ENCODE measurements around the gene C1orf35. TPM values are rescaled to one million over a fixed set of nuclear protein-coding genes. Genes with fewer than 3 reads are reported as not detected.

Gene C1orf35
- total RNA-seq, 2 donors from 2014 or later: 20.9 to 21.6 TPM

- Mint-ChIP-seq H3K4me3 (no peak overlapping the region), H3K36me3 (ENCODE audit: low read depth) (no peaks in the 10 kb centered on the region), H3K27me3 (no peaks in the 10 kb centered on the region), H3K4me1 (peaks cover 8% of the 10 kb centered on the region), H3K27ac (peak overlapping the region; percentile 85)
- DNase-seq (no peak), ATAC-seq (no peak)
- H3K9me3 ChIP-seq (ENCODE audit: control insufficient read depth, low read length, poor library complexity, severe bottlenecking): no peaks in the 10 kb centered on the region
These were observed 7.4 kb upstream of the C1orf35 start for GRCh38 chr1:228110556-228110955.

DNA sequence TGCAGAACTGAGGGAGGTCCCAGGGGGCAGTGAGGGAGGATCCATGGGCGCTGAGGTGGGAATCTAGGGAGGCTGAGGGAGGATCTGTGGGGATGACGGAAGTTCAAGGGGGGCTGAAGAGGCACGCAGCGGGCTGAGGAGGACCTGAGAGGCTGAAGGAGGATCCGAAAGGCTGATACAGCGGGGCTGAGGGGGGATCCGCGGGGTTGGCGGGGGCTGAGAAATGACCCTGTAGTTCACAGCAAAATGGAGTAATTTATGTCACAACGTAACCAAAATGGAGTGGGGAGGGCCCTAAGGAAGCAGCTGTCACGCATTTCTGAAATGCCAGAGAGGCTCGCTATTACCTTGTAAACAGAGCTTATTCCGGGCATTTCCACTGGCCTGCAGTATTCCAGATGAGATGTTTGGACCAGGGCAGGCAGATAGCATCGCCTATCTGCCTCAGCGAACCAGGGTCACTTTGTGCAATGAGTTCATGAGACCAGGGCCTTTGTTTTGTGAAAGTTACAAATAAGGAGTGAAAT, 6.9 kb upstream of the C1orf35 start:
- Mint-ChIP-seq H3K27ac (peak overlapping the region; percentile 85), H3K36me3 (ENCODE audit: low read depth) (no peaks in the 10 kb centered on the region), H3K4me3 (peak overlapping the region; percentile 95), H3K4me1 (peaks cover 8% of the 10 kb centered on the region), H3K27me3 (no peaks in the 10 kb centered on the region)
- H3K9me3 ChIP-seq (ENCODE audit: control insufficient read depth, low read length, poor library complexity, severe bottlenecking): no peaks in the 10 kb centered on the region
- no peak for DNase-seq
- no peak for ATAC-seq

DNA sequence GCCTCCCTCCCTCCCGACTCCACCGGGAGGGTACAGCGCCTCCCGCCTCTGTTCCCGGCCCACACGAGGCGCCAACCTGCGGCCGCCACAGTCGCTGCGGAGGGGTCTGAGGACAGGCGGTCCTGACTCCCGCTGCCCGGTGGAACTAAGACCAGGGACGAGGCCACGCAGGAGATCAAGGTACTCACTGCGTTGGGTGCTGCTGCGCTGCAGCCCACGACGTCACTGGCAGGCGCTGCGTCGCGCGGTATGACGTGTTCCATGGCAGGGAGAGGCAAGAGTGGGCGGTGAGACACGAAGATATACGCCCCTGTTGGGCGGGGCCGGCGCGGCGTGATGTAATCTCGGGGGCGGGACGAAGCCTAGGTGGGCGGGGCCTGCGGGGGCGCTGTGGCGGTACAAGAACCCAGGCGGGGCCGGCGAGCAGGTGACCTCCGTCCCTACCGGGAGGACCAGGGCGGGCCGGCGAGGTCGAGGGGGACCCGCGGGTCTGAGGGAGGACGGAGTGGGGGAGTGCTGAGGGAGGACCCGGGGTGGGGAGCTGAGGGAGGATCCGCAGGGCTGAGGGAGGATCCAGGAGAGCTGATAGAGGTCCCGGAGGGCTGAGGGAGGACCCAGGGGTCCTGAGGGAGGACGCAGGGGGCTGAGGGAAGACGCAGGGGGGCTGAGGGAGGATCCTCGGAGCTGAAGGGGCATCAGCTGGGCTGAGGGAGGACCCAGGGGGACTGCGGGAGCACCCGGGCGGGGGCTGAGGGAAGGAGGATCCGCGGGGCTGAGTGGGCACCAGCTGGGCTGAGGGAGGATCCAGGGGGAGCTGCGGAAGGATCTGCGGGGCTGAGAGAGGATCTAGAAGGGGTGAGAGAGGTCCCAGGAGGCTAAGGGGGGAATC, 6.2 kb upstream of the C1orf35 start, which contains the start of gene MRPL55:
Gene MRPL55, minus strand, starts transcription at position 227 of the 889 bp plus-strand sequence. CDS start 1,039 bp downstream, outside the sequence.
- peak; percentile 97 for ATAC-seq
- Mint-ChIP-seq H3K36me3 (ENCODE audit: low read depth) (no peaks in the 10 kb centered on the region), H3K27me3 (no peaks in the 10 kb centered on the region), H3K4me1 (peaks cover 8% of the 10 kb centered on the region), H3K4me3 (peak within 1 kb of the TSS; percentile 95), H3K27ac (peak within 1 kb of the TSS; percentile 85)
- peak; percentile 98 to 99 (median 99) for DNase-seq
- no peaks in the 10 kb centered on the region for H3K9me3 ChIP-seq (ENCODE audit: control insufficient read depth, low read length, poor library complexity, severe bottlenecking)

- Mint-ChIP-seq H3K36me3 (ENCODE audit: low read depth) (no peaks in the 10 kb centered on the region), H3K27me3 (no peaks in the 10 kb centered on the region), H3K4me1 (peaks cover 8% of the 10 kb centered on the region), H3K27ac (peak overlapping the region; percentile 85), H3K4me3 (peak overlapping the region; percentile 95)
- ATAC-seq (no peak), DNase-seq (no peak)
- H3K9me3 ChIP-seq (ENCODE audit: control insufficient read depth, low read length, poor library complexity, severe bottlenecking): no peaks in the 10 kb centered on the region
These were observed 5.6 kb upstream of the C1orf35 start for GRCh38 chr1:228108742-228109072.

DNA sequence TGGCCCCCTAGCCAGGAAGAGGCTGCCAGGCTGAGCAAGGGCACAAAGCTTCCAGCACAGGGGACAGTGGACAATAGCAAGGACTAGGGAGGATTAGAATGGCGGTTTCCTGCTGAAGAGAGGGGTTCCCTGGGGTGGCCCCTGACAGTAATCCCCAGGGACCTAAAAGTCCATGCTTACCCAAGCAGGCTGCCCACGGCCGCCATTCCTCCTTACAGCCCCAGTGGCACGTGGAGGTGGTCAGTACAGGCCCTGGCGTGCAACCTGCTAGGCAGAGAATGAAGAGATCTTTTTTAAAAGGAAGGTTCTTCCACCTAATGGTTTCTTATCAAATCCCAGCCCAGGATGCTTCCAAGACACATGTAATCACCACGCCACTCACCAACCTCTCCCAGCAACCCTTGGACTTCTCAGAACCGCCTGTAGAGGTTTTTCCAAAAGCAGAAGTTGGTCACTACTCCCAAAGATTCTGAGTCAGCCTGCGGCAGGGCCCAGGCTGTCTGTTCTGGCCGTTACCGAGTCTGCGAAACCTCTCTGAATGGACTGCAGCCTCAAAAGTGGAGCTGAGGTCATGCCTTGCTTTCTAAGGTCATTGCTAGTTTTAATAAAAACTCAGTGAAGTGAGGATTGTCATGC, 5.0 kb upstream of the C1orf35 start:
- H3K9me3 ChIP-seq (ENCODE audit: control insufficient read depth, low read length, poor library complexity, severe bottlenecking): no peaks in the 10 kb centered on the region
- H3K27ac Mint-ChIP-seq: no peak overlapping the region
- DNase-seq: no peak
- H3K27me3 Mint-ChIP-seq: no peaks in the 10 kb centered on the region
- no peak for ATAC-seq
- peak overlapping the region; percentile 95 for H3K4me3 Mint-ChIP-seq
- H3K36me3 Mint-ChIP-seq (ENCODE audit: low read depth): no peaks in the 10 kb centered on the region
- H3K4me1 Mint-ChIP-seq: peaks cover 11% of the 10 kb centered on the region

GRCh38 chr1:228107636-228108035, 4.5 kb upstream of the C1orf35 start:
- Mint-ChIP-seq H3K27ac (peak overlapping the region; percentile 19), H3K27me3 (no peaks in the 10 kb centered on the region), H3K36me3 (ENCODE audit: low read depth) (no peaks in the 10 kb centered on the region), H3K4me3 (peak overlapping the region; percentile 95), H3K4me1 (peaks cover 12% of the 10 kb centered on the region)
- no peak for ATAC-seq
- DNase-seq: no peak
- no peaks in the 10 kb centered on the region for H3K9me3 ChIP-seq (ENCODE audit: control insufficient read depth, low read length, poor library complexity, severe bottlenecking)

DNA sequence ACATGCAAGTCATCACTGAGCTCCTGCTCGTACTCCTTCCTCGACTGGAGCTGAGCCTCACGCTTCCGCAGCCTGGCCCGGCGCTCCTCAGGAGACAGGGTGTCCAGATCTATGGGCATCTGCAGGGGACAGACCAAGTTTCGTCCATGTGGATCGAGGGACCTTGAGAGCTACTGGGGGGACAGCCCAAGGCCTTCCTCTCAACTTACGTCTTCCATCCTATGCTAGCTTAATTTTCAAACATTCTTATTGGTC, 3.6 kb upstream of the C1orf35 start:
- peaks cover 12% of the 10 kb centered on the region for H3K4me1 Mint-ChIP-seq
- no peak for ATAC-seq

GRCh38 chr1:228105996-228106799, 3.1 kb upstream of the C1orf35 start:
- Mint-ChIP-seq H3K4me3 (no peak overlapping the region), H3K27me3 (no peaks in the 10 kb centered on the region), H3K4me1 (peaks cover 17% of the 10 kb centered on the region), H3K27ac (no peak overlapping the region), H3K36me3 (ENCODE audit: low read depth) (no peaks in the 10 kb centered on the region)
- DNase-seq: no peak
- no peaks in the 10 kb centered on the region for H3K9me3 ChIP-seq (ENCODE audit: control insufficient read depth, low read length, poor library complexity, severe bottlenecking)
- ATAC-seq: no peak

More for the DNA sequence above, 3.6 kb upstream of the C1orf35 start:
- DNase-seq: no peak
- no peaks in the 10 kb centered on the region for H3K9me3 ChIP-seq (ENCODE audit: control insufficient read depth, low read length, poor library complexity, severe bottlenecking)
- H3K4me3 Mint-ChIP-seq: no peak overlapping the region
- no peaks in the 10 kb centered on the region for H3K27me3 Mint-ChIP-seq
- no peak overlapping the region for H3K27ac Mint-ChIP-seq
- H3K36me3 Mint-ChIP-seq (ENCODE audit: low read depth): no peaks in the 10 kb centered on the region

DNA sequence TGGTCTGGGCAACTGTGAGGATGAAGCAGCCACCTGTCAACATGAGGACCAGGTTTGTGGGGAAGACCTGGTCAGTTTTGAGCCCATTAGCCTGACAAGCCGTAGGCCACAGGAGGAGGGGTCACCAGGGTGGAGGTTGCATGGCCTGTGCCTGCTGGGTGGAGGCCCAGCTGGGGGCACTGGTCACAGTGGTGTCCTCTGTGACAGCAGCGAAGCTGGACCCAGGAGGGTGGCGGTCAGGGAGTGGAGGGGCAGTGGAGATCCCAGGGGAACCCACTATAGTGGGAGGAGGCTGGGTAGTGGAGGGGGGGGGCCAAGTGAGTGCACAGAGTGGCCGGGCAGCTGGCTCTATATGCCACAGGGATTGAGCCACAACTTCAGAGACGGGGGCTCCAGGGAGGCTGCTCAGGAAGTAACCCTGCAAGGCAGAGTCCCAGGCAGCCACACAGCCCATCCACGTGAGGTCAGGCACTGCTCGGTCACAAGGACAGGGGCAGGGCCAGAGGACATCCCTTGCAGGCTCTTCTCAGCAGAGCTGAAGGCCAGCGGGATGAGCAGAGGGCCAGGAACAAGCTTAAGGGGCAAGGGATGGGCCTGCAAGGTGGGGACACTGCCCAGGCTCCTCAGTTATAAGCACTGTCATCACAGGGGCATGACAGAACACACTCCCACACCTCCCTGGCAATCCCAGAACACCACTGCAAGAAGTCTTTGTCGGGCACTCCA, 2.3 kb upstream of the C1orf35 start:
- no peaks in the 10 kb centered on the region for H3K9me3 ChIP-seq (ENCODE audit: control insufficient read depth, low read length, poor library complexity, severe bottlenecking)
- DNase-seq (no peak), ATAC-seq (no peak)
- Mint-ChIP-seq H3K4me1 (peaks cover 21% of the 10 kb centered on the region), H3K4me3 (peak overlapping the region; percentile 33), H3K27ac (no peak overlapping the region), H3K27me3 (no peaks in the 10 kb centered on the region), H3K36me3 (ENCODE audit: low read depth) (no peaks in the 10 kb centered on the region)

GRCh38 chr1:228104526-228105269, 1.6 kb upstream of the C1orf35 start:
- Mint-ChIP-seq H3K36me3 (ENCODE audit: low read depth) (no peaks in the 10 kb centered on the region), H3K27me3 (no peaks in the 10 kb centered on the region), H3K27ac (peak overlapping the region; percentile 85), H3K4me3 (peak overlapping the region; percentile 78), H3K4me1 (peaks cover 18% of the 10 kb centered on the region)
- no peaks in the 10 kb centered on the region for H3K9me3 ChIP-seq (ENCODE audit: control insufficient read depth, low read length, poor library complexity, severe bottlenecking)
- DNase-seq: no peak
- no peak for ATAC-seq

DNA sequence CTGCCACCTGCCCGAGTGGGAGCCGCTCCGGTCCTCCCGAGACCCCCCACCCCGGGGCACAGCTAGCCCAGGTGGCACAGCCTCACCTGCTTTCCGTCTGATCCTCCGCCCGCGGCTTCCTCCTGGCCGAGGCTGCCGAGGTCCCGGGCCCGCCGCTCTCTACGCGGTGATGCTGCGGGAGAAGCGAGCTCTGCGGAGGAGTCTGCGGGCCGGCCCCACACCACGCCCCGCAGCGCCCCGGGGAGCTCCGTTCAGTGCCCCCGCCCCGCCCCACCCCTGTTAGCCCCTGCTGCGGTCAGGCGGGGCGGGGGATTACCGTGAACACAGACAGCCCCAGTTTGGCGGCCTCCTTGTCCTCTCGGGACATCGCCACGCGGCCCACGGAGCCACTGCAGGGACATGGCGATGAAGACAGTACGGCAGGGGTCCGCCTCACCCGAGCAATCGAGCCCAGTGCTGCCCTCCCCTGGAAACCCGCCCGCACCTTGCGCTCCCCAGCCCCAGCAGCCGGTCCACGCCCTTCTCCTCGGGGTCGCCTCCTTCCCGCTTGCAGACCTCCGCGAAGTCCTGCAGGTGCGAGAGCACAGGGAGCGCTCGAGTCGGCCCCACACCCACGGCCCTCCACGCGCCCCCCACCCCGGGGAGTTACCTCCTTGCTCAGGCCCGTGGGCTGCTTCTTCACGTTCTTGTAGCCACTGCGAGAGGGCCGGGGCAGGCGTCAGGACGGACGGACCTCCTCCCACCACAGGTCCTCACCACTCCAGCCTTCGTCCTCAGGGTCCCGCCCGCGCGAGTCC, 933 bp downstream of the C1orf35 start:
- DNase-seq: peak; percentile 51 to 63 (median 59)
- no peaks in the 10 kb centered on the region for H3K27me3 Mint-ChIP-seq
- peak overlapping the region; percentile 85 for H3K27ac Mint-ChIP-seq
- no peaks in the 10 kb centered on the region for H3K9me3 ChIP-seq (ENCODE audit: control insufficient read depth, low read length, poor library complexity, severe bottlenecking)
- H3K4me1 Mint-ChIP-seq: peaks cover 24% of the 10 kb centered on the region
- peak overlapping the region; percentile 91 for H3K4me3 Mint-ChIP-seq
- ATAC-seq: peak; percentile 63
- peaks cover 3% of the 10 kb centered on the region for H3K36me3 Mint-ChIP-seq (ENCODE audit: low read depth)

All from T-helper 17 cell (primary cell).